ENCODE data around the gene ZNF394. TPM values are rescaled to one million over a fixed set of nuclear protein-coding genes. Genes with fewer than 3 reads are reported as not detected.

The ZNF394 gene
- total and polyA plus RNA-seq, 9 of the 15 experiments (the other 6 are each of a cell fraction or from before 2014, with no cell fraction given): 2.9 to 32.2 (median 24.2) TPM

- TF ChIP-seq MYC (IDR thresholded peaks at IDR 0.05; ENCODE audit: low read depth, low read length) (peak; percentile 87), MYC (CRISPR knock-in tag; IDR thresholded peaks at IDR 0.05; ENCODE audit: borderline replicate concordance, low read depth) (peak; percentile 82; the same call in 1 of the 2 replicates), ZNF695 (CRISPR knock-in tag; IDR thresholded peaks at IDR 0.05) (peak; percentile 56; the same call in 1 of the 2 replicates), TOE1 (IDR thresholded peaks at IDR 0.05; ENCODE audit: borderline replicate concordance) (peak; percentile 100), TOE1 (CRISPR knock-in tag; IDR thresholded peaks at IDR 0.05; ENCODE audit: borderline replicate concordance, low read depth) (no peak), PHB (CRISPR knock-in tag; IDR thresholded peaks at IDR 0.05) (peak; percentile 79; the same call in 1 of the 2 replicates), JUND (IDR thresholded peaks at IDR 0.05; ENCODE audit: borderline replicate concordance, low read depth, low read length) (peak; percentile 63), JUND (tag; IDR thresholded peaks at IDR 0.05; ENCODE audit: borderline replicate concordance, low read depth, low read length) (no peak; the same call in 2 of the 3 replicates), NCOA4 (IDR thresholded peaks at IDR 0.05; ENCODE audit: partially characterized antibody) (peak; percentile 33), ZNF408 (CRISPR knock-in tag; IDR thresholded peaks at IDR 0.05; ENCODE audit: low read depth) (0 out of 2 replicates have a peak, but pooled peaks have one; percentile 13), SREBF2 (CRISPR knock-in tag; IDR thresholded peaks at IDR 0.05) (peak; percentile 94; the same call in 1 of the 2 replicates), CREB1 (IDR thresholded peaks at IDR 0.05) (peak; percentile 54), CREB1 (CRISPR knock-in tag; IDR thresholded peaks at IDR 0.05) (peak; percentile 62; the same call in 1 of the 2 replicates), U2AF1 (optimal IDR thresholded peaks at IDR 0.05; ENCODE audit: low read depth, low read length) (no peak), ZBTB43 (CRISPR knock-in tag; IDR thresholded peaks at IDR 0.05) (no peak), PCBP1 (IDR thresholded peaks at IDR 0.05; ENCODE audit: low read depth, low read length, poor library complexity, severe bottlenecking) (peak; percentile 87), ZNF583 (CRISPR knock-in tag; IDR thresholded peaks at IDR 0.05) (peak; percentile 70; the same call in 1 of the 2 replicates), GATA2 (CRISPR knock-in tag; IDR thresholded peaks at IDR 0.05) (0 out of 2 replicates have a peak, but pooled peaks have one; percentile 5), TFAP4 (CRISPR knock-in tag; IDR thresholded peaks at IDR 0.05; ENCODE audit: borderline replicate concordance) (peak; percentile 86), KLF13 (tag; IDR thresholded peaks at IDR 0.05; ENCODE audit: borderline replicate concordance, low read depth) (peak; percentile 56; the same call in 1 of the 2 replicates), ZNF717 (CRISPR knock-in tag; IDR thresholded peaks at IDR 0.05) (no peak), ATF7 (IDR thresholded peaks at IDR 0.05) (peak; percentile 58)
- TF ChIP-seq, protein P1, sequence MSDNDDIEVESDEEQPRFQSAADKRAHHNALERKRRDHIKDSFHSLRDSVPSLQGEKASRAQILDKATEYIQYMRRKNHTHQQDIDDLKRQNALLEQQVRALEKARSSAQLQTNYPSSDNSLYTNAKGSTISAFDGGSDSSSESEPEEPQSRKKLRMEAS (CRISPR knock-in tag; IDR thresholded peaks at IDR 0.05): peak; percentile 56; the same call in 1 of the 2 replicates
Measured at GRCh38 chr7:99472561-99473314, 27.3 kb downstream of the ZNF394 start, which contains the start of gene ZNF789 (continued).

All from K562 (cell line).